NB4 (cell line): ENCODE measurements around the gene ARID3C.
A peak's percentile ranks its signal among the peaks of the same experiment; 100 is the strongest.

Source experiments
- DNase-seq: peaks from one replicate; pipeline ENCODE4 v3.0.0; 2010; ENCODE audit warnings: low read depth
- H3K4me3 ChIP-seq: one replicate; pipeline ENCODE4 v1.5.1; 2011; ENCODE audit warnings: mild to moderate bottlenecking, low read depth, low read length, moderate library complexity
- MYC ChIP-seq: IDR thresholded peaks from 2 replicates; pipeline ENCODE4 v1.6.1; 2011; ENCODE audit warnings: low read depth, low read length
- POLR2A ChIP-seq: IDR thresholded peaks from 2 replicates; pipeline ENCODE4 v1.6.1; 2011; ENCODE audit warnings: mild to moderate bottlenecking; ENCODE audit not compliant: insufficient read length; ENCODE audit errors: extremely low read depth
- TF ChIP-seq, protein P1 (sequence below): IDR thresholded peaks from 2 replicates; pipeline ENCODE4 v1.6.1; 2011; ENCODE audit warnings: low read depth, low read length
- TF ChIP-seq, protein P2 (sequence below): IDR thresholded peaks from one replicate; pipeline ENCODE4 v1.5.1; 2012; ENCODE audit warnings: low read depth, low read length

Gene ARID3C

DNA sequence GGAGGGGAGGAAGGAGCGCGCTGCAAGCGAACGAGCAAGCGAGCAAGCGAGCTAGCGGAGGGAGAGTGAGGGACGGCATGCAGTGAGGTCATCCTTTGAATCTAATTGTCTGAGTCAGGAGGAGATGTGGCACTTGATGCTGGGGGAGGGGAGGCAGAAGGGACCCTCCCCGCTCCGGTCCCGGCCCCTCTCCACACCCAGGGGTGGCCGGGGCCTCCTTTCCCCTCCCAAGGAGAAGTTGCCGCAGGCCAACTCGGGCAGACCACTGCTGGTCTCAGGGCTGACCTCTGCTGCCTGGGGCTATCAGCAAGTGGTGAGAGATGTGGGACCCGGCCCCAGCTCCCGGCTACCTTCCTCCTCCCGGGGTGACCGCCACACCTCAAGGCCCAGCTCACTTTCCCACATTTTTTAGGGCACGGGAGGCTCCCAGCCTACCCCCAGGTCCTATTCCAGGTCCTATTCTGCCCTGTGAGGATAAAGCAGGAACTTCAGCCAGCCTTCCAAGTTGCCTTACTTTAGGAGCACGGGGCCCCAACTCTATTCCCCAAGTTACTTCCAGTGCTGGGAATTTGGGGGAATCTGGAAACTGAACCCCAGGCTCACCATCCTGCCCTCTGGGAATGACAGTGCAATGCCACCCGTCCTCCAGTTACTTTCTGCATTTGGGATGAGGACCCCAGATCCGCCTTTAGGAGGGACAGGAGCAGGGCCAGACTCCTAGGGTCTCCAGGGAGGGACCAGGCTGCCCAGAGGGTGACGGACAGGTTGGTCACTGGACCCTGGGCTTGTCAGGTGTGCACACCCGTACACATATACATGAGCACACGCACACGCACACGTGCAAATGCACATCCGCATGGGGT is 50.4 kb downstream of the ARID3C start:
- DNase-seq: peak; percentile 46
- TF ChIP-seq MYC (no peak), POLR2A (no peak)
- TF ChIP-seq, protein P1, sequence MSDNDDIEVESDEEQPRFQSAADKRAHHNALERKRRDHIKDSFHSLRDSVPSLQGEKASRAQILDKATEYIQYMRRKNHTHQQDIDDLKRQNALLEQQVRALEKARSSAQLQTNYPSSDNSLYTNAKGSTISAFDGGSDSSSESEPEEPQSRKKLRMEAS: no peak
- TF ChIP-seq, protein P2, sequence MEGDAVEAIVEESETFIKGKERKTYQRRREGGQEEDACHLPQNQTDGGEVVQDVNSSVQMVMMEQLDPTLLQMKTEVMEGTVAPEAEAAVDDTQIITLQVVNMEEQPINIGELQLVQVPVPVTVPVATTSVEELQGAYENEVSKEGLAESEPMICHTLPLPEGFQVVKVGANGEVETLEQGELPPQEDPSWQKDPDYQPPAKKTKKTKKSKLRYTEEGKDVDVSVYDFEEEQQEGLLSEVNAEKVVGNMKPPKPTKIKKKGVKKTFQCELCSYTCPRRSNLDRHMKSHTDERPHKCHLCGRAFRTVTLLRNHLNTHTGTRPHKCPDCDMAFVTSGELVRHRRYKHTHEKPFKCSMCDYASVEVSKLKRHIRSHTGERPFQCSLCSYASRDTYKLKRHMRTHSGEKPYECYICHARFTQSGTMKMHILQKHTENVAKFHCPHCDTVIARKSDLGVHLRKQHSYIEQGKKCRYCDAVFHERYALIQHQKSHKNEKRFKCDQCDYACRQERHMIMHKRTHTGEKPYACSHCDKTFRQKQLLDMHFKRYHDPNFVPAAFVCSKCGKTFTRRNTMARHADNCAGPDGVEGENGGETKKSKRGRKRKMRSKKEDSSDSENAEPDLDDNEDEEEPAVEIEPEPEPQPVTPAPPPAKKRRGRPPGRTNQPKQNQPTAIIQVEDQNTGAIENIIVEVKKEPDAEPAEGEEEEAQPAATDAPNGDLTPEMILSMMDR: no peak
- H3K4me3 ChIP-seq: no peak overlapping the region

DNA sequence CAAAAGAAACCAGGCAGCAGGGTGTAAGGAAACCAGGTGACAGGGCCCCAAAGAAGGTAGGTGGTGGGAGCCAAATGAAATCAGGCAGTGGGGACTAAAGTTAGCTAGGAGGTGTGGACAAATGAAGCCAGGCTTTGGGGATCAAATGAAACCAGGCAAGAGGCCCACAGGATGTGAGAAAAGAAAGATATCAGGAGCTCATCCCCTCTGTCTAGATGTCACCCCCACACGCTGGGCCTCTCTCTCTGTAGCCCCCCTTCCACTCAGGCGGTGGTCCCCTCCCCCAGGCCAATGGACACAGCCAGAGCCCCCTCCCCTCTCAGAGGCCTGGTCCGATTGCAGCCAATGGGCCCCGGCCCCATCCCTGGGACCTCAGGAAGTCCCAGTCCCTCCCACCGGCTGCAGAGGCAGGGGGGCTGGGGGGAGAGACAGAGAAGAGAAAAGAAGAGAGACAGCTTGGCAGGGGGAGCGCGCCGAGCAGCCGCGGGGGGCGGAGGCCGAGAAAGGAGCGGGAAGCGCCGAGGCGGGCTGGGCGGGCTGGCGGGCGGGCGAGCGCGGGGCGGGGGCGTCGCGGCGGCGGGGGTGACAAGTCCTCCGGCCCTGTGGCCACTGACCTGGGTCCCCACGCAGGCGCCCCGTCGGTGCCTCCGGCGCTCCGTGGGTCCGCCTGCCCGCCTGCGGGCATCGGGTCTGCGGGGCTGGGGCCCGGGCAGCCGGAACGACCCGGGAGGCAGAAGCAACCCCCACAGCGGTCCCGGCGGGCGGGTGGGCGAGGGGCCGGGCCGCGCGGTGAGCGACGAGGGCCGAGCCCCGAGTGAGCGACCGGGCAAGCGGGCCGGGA is 51.2 kb downstream of the ARID3C start:
- DNase-seq: no peak
- no peak overlapping the region for H3K4me3 ChIP-seq
- TF ChIP-seq POLR2A: no peak
- TF ChIP-seq MYC: no peak
- TF ChIP-seq, protein P2: no peak
- TF ChIP-seq, protein P1: no peak

DNA sequence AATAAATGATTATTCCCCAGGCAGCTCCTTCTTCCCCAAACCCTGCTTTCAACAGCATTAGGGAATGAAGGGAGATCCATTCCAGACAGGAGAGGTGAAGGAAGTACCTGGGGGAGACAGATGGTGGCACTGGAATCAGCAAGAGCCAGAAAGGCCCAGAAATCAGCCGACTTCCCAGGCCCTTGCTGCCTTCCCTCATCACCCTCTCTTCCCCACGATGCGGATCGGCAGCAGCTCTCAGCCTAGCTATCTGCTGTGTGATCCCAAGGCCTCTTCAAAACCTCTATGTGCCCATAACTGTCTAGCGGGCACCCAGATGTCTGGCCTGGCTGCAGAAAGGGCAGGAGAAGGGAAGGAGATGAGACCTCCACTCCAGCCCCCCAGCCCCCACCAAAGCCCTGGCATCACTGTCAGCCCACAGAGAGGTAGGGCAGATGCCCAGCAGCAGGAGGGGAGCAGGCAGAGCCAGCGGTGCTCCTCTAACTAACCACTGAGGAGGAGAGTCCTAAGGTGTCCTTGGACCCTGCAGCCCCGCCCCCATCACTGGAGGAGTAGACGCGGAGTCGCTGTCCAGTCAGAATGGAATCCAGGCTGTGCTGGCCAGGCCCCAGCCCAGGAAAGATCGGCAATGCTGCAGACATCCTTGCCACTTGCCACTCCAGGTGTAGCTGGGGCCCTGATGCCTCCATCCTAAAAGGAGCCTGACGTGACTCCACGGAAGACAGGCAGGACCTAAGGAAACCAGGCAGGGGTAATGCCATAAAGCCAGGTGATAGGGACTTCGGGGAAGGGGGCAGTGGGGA is 52.1 kb downstream of the ARID3C start:
- H3K4me3 ChIP-seq: no peak overlapping the region
- no peak for TF ChIP-seq MYC
- TF ChIP-seq, protein P1: no peak
- TF ChIP-seq, protein P2: no peak
- TF ChIP-seq POLR2A: no peak
- no peak for DNase-seq

DNA sequence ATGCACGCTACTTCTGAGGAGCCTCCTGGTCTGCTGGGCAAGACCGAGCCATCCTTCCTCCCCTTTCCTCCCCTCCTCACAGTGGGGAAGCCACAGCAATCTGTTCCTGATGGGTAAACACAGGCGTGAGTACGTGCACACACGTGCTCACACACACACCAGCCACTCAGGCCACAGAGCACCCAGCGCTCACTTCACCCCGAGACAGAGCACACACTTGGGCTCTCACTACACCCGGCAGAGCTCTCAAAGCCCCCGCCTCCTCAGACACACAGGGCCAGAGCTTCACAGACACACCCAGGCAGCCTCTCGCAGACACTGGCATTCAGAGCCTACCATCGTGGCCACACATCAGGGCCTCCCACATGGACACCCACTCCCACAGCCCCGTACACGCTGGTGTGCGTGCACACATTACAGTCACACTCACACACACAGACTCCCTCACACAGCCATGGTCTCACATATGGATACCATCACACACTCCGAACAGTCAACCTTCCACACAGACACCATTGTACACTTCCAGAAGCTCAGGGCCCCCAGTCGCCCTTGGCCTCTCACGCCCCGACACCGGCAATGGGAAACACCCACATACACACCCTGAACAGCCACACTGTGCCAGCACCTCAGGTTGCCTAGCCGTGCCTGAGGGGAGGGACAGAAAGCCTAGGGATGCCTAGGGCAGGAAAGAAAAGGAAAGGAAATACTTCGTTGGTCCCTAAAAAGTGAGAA is 52.8 kb downstream of the ARID3C start:
- no peak overlapping the region for H3K4me3 ChIP-seq
- no peak for DNase-seq
- TF ChIP-seq, protein P2: no peak
- TF ChIP-seq, protein P1: no peak
- TF ChIP-seq POLR2A: no peak
- no peak for TF ChIP-seq MYC

DNA sequence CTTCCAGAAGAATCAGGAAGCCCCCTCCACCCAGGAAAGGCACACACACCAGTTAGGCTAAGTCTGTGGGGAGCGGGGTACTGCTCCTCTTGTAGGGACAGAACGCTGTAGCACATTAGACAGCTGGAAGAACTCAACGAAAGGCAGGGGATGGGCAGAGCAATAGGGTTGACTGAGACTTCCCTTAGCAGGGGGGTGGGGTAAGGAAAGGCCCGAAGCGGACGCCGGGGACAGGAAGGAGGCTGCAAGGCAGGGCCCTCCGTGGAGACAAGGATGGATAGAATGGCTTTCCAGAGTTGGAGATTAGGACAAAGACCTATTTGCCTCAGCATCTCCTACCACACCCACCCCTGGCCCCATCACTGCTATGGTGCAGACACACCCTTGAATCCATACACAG is 53.6 kb downstream of the ARID3C start:
- TF ChIP-seq MYC (no peak), POLR2A (no peak)
- TF ChIP-seq, protein P1: no peak
- TF ChIP-seq, protein P2: no peak
- DNase-seq: no peak
- H3K4me3 ChIP-seq: no peak overlapping the region
